ENCODE data around the gene LEKR1. TPM values are rescaled to one million over a fixed set of nuclear protein-coding genes. Genes with fewer than 3 reads are reported as not detected.

LEKR1 gene
- total and polyA plus RNA-seq, 2 of the 13 experiments (the other 11 are each of a cell fraction or from before 2014, with no cell fraction given) = 0.49 to 1.5 TPM

GRCh38 chr3:156826144-156826895 lies at the start of gene LEKR1 (continued):
- peak; percentile 24 for TF ChIP-seq ASH2L (IDR thresholded peaks at IDR 0.05; ENCODE audit: insufficient read length, low read depth, low read length)
- TF ChIP-seq ZNF574 (CRISPR knock-in tag; IDR thresholded peaks at IDR 0.05) = no peak; the same call in 1 of the 2 replicates
- no peak for TF ChIP-seq TCF12 (IDR thresholded peaks at IDR 0.05)
- TF ChIP-seq TCF12 (CRISPR knock-in tag; IDR thresholded peaks at IDR 0.05) = peak; percentile 65; the same call in 1 of the 2 replicates
- peak; percentile 30; the same call in 1 of the 2 replicates for TF ChIP-seq ZNF143 (CRISPR knock-in tag; IDR thresholded peaks at IDR 0.05)
- TF ChIP-seq ZMYM4 (CRISPR knock-in tag; IDR thresholded peaks at IDR 0.05) = peak; percentile 74; the same call in 1 of the 2 replicates
- TF ChIP-seq THAP11 (CRISPR knock-in tag; IDR thresholded peaks at IDR 0.05) = peak; percentile 32; the same call in 1 of the 2 replicates
- TF ChIP-seq ZFYVE20 (CRISPR knock-in tag; IDR thresholded peaks at IDR 0.05; ENCODE audit: borderline replicate concordance, low read depth) = no peak
- TF ChIP-seq HMG20B (CRISPR knock-in tag; conservative IDR thresholded peaks at IDR 0.05) = no peak
- TF ChIP-seq DZIP1 (CRISPR knock-in tag; IDR thresholded peaks at IDR 0.05) = no peak
- TF ChIP-seq TEAD3 (CRISPR knock-in tag; optimal IDR thresholded peaks at IDR 0.05; ENCODE audit: borderline replicate concordance) = peak; percentile 57
- peak; percentile 32 for TF ChIP-seq ZGPAT (CRISPR knock-in tag; IDR thresholded peaks at IDR 0.05)
- TF ChIP-seq TFE3 (CRISPR knock-in tag; IDR thresholded peaks at IDR 0.05) = 0 out of 2 replicates have a peak, but pooled peaks have one; percentile 20
- TF ChIP-seq FOXK2 (IDR thresholded peaks at IDR 0.05) = no peak
- TF ChIP-seq MED1 (CRISPR knock-in tag; IDR thresholded peaks at IDR 0.05) = peak; percentile 26; the same call in 1 of the 2 replicates
- TF ChIP-seq ARID5B (CRISPR knock-in tag; IDR thresholded peaks at IDR 0.05) = peak; percentile 30
- TF ChIP-seq ZNF768 (CRISPR knock-in tag; IDR thresholded peaks at IDR 0.05) = no peak; the same call in 1 of the 2 replicates
